NB4 (cell line): ENCODE measurements around the gene ITPR2.
"Not testable (repeated sequence)": the region's sequence is repeated elsewhere in the genome, so short reads cannot be mapped to it uniquely, and the experiment has no call there.

Source experiments
- DNase-seq: peaks from one replicate; pipeline ENCODE4 v3.0.0; 2010; ENCODE audit warnings: low read depth
- H3K4me3 ChIP-seq: one replicate; pipeline ENCODE4 v1.5.1; 2011; ENCODE audit warnings: mild to moderate bottlenecking, low read depth, low read length, moderate library complexity
- CTCF ChIP-seq: IDR thresholded peaks from one replicate; pipeline ENCODE4 v1.5.1; 2012; ENCODE audit warnings: low read depth, low read length
- MAX ChIP-seq: IDR thresholded peaks from 2 replicates; pipeline ENCODE4 v1.6.1; 2011; ENCODE audit warnings: low read depth, low read length
- MYC ChIP-seq: IDR thresholded peaks from 2 replicates; pipeline ENCODE4 v1.6.1; 2011; ENCODE audit warnings: low read depth, low read length
- POLR2A ChIP-seq: IDR thresholded peaks from 2 replicates; pipeline ENCODE4 v1.6.1; 2011; ENCODE audit warnings: mild to moderate bottlenecking; ENCODE audit not compliant: insufficient read length; ENCODE audit errors: extremely low read depth

The ITPR2 gene

GRCh38 chr12:26730481-26731350 lies 102.3 kb downstream of the ITPR2 start:
- no peak for DNase-seq
- no peak overlapping the region for H3K4me3 ChIP-seq
- TF ChIP-seq CTCF: no peak
- TF ChIP-seq MAX: no peak
- no peak for TF ChIP-seq POLR2A
- TF ChIP-seq MYC: no peak

GRCh38 chr12:26729137-26729671 lies 103.8 kb downstream of the ITPR2 start:
- not testable (repeated sequence) for DNase-seq, H3K4me3 ChIP-seq

GRCh38 chr12:26728205-26729050 lies 104.6 kb downstream of the ITPR2 start:
- no peak for DNase-seq
- no peak overlapping the region for H3K4me3 ChIP-seq
- no peak for TF ChIP-seq CTCF
- TF ChIP-seq MYC: no peak
- TF ChIP-seq POLR2A: no peak
- TF ChIP-seq MAX: no peak

- no peak for DNase-seq
- TF ChIP-seq CTCF: no peak
- TF ChIP-seq POLR2A: no peak
- H3K4me3 ChIP-seq: no peak overlapping the region
Measured at GRCh38 chr12:26727482-26728204, 105.4 kb downstream of the ITPR2 start.

GRCh38 chr12:26726956-26727355 lies 106.0 kb downstream of the ITPR2 start:
- TF ChIP-seq CTCF: no peak
- TF ChIP-seq MYC: no peak
- no peak for TF ChIP-seq MAX
- no peak for TF ChIP-seq POLR2A
- H3K4me3 ChIP-seq: no peak overlapping the region
- no peak for DNase-seq
